Limb (tissue), 2 donors: ENCODE measurements around the gene P2RY2.
A peak's percentile ranks its signal among the peaks of the same experiment; 100 is the strongest.

Experiments used
- DNase-seq, 2 donors: peaks; one replicate each; pipeline ENCODE4 v3.0.0-alpha.2; 2016; ENCODE audit errors: extremely low spot score in 2 of 2

Gene P2RY2

GRCh38 chr11:73218106-73218829 lies at the start of gene P2RY2:
TSS of gene P2RY2 (plus strand) at chr11:73218281. CDS start at chr11:73234160, 15,879 bp downstream.
- peak in 1 of 2 donors; percentile 67 for DNase-seq

GRCh38 chr11:73168925-73169579 lies 49.0 kb upstream of the P2RY2 start:
- DNase-seq: no peak

- DNase-seq: no peak
Measured at GRCh38 chr11:73170140-73170539, 47.9 kb upstream of the P2RY2 start.

- no peak for DNase-seq
Measured at GRCh38 chr11:73171436-73172161, 46.5 kb upstream of the P2RY2 start.

- no peak for DNase-seq
Measured at GRCh38 chr11:73172992-73173656, 45.0 kb upstream of the P2RY2 start.

- DNase-seq: no peak
Measured at GRCh38 chr11:73173755-73174494, 44.2 kb upstream of the P2RY2 start.

- DNase-seq: no peak
Measured at GRCh38 chr11:73174495-73174791, 43.6 kb upstream of the P2RY2 start.

- DNase-seq: no peak
Measured at GRCh38 chr11:73175551-73176144, 42.4 kb upstream of the P2RY2 start.

GRCh38 chr11:73176145-73176873 lies 41.8 kb upstream of the P2RY2 start:
- no peak for DNase-seq

- DNase-seq: no peak
Measured at GRCh38 chr11:73176874-73177155, 41.3 kb upstream of the P2RY2 start.

- peak in 1 of 2 donors; percentile 64 for DNase-seq
Measured at GRCh38 chr11:73177380-73177777, 40.7 kb upstream of the P2RY2 start.

GRCh38 chr11:73177778-73178539 lies 40.1 kb upstream of the P2RY2 start:
- peak; percentile 76 to 87 for DNase-seq

GRCh38 chr11:73178681-73179080 lies 39.4 kb upstream of the P2RY2 start:
- DNase-seq: no peak

GRCh38 chr11:73182824-73183321 lies 35.2 kb upstream of the P2RY2 start:
- no peak for DNase-seq

- DNase-seq: peak in 1 of 2 donors; percentile 54
Measured at GRCh38 chr11:73184953-73185671, 33.0 kb upstream of the P2RY2 start.

- DNase-seq: no peak
Measured at GRCh38 chr11:73185680-73186293, 32.3 kb upstream of the P2RY2 start.

- DNase-seq: no peak
Measured at GRCh38 chr11:73186294-73186850, 31.7 kb upstream of the P2RY2 start.

- no peak for DNase-seq
Measured at GRCh38 chr11:73186886-73187285, 31.2 kb upstream of the P2RY2 start.
